Tibial nerve (tissue), 3 donors: ENCODE measurements around the gene LRBA.

ENCODE experiments used
- CTCF ChIP-seq, 5 experiments: fragments of 200-600 bp in 3 of 5; fragments of 450-650 bp in 2 of 5; sonication (generic) in 3 of 5; IDR thresholded peaks; one replicate each; pipeline ENCODE4 v1.5.1; 2016 to 2019; ENCODE audit warnings: antibody characterized with exemption in 5 of 5, mild to moderate bottlenecking in 3 of 5, moderate library complexity in 2 of 5
- POLR2A ChIP-seq, 2 donors: fragments of 450-650 bp; IDR thresholded peaks; one replicate each; pipeline ENCODE4 v1.6.1; 2017; ENCODE audit warnings: antibody characterized with exemption in 2 of 2, mild to moderate bottlenecking in 2 of 2, moderate library complexity in 2 of 2

GRCh38 chr4:151004222-151004621, 10.9 kb downstream of the LRBA start:
- no peak for TF ChIP-seq CTCF (IDR thresholded peaks at IDR 0.05)
- no peak for TF ChIP-seq POLR2A (IDR thresholded peaks at IDR 0.05)
